Measurements from ENCODE around the gene GPR151.
"Not testable (repeated sequence)": the region's sequence is repeated elsewhere in the genome, so short reads cannot be mapped to it uniquely, and the experiment has no call there.

The GPR151 gene

DNA sequence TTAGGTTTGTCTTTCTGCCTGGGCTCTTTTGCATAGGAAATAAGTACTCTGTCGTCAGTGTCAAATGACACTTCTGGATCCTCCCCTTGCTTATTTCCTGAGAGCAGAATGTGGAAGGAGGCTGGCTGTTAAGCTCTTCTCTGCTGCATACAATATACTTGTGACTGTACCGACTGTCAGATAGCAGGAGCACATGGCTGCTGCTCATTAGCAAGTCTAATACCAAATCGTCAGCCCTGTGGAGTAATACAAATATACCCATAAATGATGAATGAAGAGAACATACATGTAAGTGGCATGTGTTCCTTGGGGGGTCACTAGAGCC lies at the start of gene GPR151:
Gene GPR151, minus strand, starts transcription at position 40 of the 325 bp plus-strand sequence. CDS start 77 bp downstream, outside the sequence.
- no peak for DNase-seq

DNA sequence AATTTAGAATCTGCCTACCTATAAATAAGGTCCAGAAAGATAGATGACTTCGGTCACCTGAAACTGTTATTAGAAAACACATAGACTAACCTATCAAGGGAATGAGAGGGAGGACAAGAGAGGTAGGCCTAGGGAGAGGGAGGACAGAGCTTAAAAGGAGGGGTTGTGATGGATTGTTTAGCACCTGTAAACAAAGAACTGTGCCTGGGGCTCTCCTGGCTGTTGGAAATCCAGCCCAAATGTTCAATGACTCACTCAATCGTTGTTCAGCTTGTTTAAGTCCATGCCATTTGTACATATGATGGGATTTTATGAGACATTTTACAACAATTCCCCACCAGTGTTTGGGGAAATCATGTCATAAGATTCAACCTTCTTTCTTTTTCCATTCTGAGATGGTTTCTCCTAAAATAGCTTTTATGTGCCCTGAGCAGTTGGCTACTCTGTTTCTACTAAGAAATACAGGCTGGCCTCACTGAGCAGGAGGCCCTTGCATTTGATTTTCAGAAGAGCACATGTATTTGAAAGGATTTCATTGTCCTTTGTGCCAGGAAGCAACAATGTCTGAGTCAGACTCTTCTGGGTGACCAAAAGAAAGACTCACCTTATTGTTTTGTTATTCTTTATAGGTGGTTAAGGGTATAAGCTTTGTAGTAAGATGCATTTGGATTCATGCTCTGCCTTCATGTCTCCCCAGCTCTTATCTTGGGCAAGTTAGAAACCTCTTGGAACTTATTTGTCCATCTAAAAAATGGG lies 48.2 kb upstream of the GPR151 start:
- DNase-seq: no peak

DNA sequence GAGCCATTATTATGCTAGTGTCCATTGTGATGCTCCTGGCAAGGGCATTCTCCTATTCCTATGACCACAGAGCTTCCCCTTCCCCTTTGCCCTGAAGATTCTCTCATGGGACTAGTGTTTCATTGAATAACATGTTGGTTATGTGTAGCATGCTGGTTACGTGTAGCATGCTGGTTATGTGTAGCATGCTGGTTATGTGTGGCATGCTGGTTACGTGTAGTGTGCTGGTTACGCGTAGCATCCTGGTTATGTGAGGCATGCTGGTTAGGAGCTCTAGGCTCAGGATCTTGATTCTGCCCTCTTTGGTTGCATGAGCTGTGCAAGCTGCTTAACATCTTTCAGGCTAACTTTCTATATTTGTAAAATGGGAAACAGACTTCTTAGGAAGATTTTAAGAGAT lies 46.5 kb upstream of the GPR151 start:
- DNase-seq: no peak

DNA sequence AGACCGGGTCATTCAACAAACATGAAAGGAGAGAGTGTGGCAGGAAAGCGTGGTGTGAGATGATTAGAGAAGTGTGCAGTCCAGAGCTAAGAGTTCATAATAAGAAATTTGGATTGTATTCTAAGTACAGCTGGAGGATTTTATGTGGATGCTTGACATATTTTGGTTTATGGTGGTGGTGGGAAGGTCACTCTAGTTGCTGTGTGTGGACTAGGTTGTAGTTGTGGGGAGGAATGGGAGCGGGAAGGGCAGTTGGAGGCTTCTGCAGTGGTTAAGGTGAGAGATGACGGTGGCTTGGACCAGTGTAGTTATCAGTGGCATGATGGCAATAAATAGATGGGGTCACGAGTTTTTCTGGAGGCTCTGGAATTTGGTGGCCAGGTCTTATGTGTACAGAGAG lies 45.7 kb upstream of the GPR151 start:
- no peak for DNase-seq

- DNase-seq: no peak
These were observed 44.3 kb upstream of the GPR151 start for GRCh38 chr5:146560205-146560812.

GRCh38 chr5:146556884-146557283 lies 40.9 kb upstream of the GPR151 start:
- DNase-seq: not testable (repeated sequence)

- DNase-seq: no peak
These were observed 37.5 kb upstream of the GPR151 start for GRCh38 chr5:146553446-146553845.

GRCh38 chr5:146549615-146550014 lies 33.6 kb upstream of the GPR151 start:
- no peak for DNase-seq

GRCh38 chr5:146548781-146549449 lies 32.9 kb upstream of the GPR151 start:
- no peak for DNase-seq

GRCh38 chr5:146544232-146544631 lies 28.2 kb upstream of the GPR151 start:
- DNase-seq: no peak

DNA sequence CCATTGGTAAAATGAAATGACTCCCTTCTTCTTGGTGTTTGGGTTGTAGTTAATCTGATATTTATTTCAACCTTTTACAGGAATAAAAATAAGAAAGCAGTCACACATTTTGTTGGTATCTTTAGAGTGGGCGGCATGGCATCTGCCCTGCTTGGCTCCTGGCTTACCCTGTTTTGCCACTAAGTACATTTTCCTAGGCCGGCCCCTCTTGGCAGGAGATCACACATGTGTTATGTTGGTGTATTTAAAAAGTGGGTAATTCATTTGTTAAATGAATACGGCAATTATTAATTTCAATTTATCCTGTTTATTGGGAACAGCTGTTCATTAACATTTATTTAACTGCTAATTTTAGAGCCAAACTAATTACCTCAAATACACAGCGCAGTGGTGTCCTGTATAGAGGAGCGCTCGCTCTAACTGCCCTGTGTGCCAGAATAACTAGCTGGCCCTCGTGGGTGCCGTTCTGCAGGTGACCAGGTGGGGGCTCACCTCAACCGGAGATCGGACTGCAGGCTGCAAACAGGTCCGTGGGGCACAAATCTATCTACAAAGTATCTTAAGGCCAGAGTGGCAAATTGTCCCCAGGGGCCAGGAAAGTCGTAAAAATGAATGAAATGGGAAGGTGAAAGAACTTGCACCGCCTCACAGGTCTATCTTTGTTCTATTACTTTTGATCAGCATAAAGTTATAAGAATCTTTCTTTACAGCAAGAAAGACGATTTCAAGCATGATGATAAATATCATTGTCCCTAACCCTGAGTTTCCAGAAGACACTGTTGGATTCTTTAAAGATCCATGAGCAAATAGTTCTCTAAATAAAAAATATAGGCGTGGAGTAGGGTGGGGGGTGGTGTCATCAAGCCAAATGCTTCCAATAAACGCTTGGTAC lies 26.2 kb upstream of the GPR151 start:
- DNase-seq: peak; percentile 81

- DNase-seq: no peak
These were observed 24.4 kb upstream of the GPR151 start for GRCh38 chr5:146540414-146540813.

- DNase-seq: no peak
These were observed 24.0 kb upstream of the GPR151 start for GRCh38 chr5:146539973-146540372.

DNA sequence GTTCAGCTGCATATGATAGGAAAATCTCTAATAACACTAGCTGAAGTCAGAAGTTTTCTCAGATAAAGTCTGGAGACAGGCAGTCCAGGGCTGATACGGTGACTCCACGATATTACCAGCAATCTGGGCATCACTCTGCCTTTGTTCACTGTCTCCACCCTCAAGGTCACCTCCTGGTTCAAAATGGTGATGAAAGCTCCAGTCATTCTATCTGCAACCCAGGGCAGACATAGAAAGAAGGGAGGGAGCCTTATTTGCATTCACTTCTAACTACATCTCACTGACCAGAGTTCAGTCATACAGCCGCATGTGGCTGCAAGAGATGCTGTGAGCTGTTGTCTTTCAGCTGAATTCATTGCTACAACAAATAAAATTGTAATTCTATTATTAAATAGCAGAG lies 22.4 kb upstream of the GPR151 start:
- DNase-seq: no peak

GRCh38 chr5:146533882-146534281 lies 17.9 kb upstream of the GPR151 start:
- DNase-seq: no peak

DNA sequence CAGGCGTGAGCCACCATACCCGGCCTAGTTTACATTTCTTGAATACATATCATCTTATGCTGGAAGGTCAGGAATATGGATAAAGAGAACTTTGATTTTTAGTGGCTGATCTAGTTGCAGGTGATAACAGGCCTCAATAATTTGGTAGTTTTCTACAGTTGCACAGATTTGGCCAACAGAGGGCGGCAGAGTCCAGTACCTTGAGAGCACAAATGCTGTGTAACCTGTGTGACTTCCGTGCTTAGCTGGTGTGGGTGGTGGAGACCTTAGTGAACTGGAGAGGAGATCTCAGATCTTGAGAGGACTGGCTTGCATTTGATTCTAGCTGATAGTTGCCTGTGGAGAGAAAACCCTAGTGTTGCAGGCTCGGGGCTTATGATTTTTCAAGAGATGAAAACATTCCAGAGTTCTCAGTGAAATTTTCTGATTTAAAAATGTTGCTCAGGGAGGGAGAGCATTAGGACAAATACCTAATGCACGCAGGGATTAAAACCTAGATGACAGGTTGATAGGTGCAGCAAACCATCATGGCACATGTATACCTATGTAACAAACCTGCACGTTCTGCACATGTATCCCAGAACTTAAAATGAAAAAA lies 17.4 kb upstream of the GPR151 start:
- peak; percentile 85 for DNase-seq

- no peak for DNase-seq
These were observed 14.0 kb upstream of the GPR151 start for GRCh38 chr5:146529984-146530383.

DNA sequence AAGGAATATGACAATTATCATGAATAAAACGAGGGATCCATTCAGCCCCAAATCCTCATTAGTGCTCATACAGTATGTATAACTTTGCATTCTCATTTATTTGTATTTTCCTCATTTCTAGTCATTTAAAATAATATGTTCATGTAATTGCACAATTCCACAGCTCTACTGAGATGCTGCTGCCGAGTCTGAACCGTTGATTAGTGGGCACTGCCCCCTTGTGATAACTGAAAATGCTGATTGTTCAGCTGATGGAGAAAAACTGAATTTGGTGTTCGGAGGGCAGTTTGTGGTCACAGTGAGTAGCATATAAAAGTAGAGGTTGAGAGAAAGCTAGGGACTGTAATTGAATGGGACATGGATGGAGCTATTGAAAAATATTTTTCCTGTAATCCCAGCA lies 12.2 kb upstream of the GPR151 start:
- no peak for DNase-seq

DNA sequence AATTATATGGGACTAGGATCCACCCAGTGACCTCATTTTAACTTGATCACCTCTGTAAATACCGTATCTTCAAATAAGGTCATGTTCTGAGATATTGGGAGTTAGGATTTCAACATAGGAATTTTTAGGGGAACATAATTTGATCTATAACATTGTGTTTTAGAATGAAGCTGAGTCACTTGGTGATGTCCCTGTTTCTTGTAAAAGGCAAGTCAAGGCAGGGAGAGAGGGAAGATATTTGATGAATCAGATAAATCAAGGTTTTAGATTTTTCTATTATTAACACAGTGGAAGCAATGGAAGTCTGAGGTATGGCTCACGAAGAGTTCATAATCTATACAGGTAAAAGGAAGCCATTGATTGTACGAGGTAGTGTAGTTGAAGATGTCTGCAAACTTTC lies 11.8 kb upstream of the GPR151 start:
- DNase-seq: no peak

DNA sequence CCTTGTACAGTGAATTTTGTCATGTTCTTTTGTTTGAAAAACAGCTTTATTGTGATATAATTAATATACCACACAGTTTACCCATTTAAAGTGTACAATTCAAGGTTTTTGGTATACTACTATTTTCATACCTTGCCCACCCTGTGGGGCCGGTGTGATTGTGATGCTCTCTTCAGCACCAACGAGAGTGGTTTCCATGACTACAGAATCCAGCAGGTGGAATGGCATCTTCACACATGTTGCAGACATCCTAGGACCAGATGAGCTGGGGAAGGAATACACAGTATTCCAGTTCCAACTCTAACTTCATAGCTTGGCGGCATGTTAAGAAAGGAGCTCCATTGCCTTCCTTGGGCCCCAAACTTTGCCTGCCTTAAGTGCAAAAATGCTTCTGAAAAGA lies 7.7 kb upstream of the GPR151 start:
- DNase-seq: no peak

DNA sequence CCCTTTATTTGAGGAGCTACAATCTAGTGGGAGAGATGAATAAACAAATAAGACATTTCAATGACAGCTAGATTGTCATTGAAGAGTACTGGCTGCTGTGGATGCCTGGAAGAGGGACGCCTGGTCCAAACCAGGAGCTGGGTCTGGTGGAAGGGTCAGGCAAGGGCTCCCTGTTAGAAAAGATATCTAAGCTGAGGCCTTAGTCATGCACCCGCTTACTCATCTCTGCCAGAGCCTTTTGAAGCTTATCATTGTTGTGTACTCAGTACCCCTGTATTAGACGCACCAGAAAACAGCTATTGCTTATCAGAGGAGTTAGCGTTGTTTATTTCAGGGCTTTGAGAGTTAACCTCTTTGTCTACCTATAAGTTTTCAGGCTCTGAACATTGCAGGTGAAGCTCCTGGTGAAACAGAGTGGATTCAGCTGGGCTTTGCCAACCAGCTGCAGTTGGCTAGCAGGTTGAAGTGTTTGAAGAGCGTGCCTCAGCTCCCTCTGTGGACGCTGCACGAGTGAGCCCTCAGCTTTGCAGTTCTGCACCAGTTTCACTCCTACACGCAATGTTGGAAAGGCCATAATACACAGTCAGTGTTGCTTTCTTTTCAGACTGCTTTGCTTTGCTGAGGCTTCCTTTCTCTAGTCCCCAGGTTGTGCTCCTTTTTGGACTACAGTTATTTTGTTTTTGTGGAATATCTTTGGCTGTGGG lies 5.6 kb upstream of the GPR151 start:
- DNase-seq: no peak

DNA sequence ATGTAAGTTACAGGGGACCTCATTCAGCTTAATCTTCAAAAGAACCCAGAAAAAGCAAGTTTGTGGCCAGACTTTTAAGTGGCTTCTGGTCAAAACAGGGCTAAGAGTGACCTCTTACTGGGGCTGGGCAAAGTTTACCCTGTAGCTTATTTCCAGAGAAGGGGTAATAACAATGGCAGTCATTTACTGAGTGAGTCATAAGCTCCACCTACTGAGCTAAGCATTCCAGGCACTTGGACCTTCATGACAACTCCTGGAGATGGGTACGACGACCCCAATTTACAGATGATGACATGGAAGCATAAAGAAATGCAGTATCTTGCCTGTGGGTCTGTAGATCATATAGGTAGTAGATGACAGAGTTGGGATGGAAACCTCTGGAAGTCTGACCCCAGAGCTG lies 4.7 kb upstream of the GPR151 start:
- no peak for DNase-seq
